Left forelimb (tissue), 1 donor: ENCODE data around the gene MGRN1.
A peak's percentile ranks its signal among the peaks of the same experiment; 100 is the strongest.

ENCODE experiments used
- DNase-seq: peaks from one replicate; pipeline ENCODE4 v3.0.0-alpha.2; 2018; ENCODE audit warnings: low spot score

MGRN1 gene

GRCh38 chr16:4604401-4604800, 20.2 kb upstream of the MGRN1 start:
- DNase-seq, result no peak

DNA sequence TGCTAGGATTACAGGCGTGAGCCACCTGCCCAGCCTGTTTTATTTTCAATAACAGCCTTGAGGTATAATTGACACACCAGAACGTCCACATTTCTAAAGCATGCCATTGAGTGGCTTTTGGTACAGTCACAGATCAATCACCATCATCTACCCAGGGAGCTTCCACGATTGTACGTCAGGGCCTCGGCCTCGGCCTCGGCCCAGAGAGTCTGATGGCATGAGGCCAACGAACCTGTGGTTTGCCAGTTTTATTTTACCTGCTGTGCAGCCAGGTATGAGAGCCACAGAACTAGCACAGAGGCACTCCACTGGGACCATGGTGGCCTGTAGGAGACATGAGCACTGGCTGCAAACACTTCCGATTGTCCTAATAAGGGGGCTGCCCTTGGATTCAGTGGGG, 18.3 kb upstream of the MGRN1 start:
- no peak for DNase-seq

GRCh38 chr16:4607841-4608703, 16.6 kb upstream of the MGRN1 start:
- DNase-seq, result no peak

GRCh38 chr16:4608704-4608980, 16.0 kb upstream of the MGRN1 start:
- no peak for DNase-seq

GRCh38 chr16:4609200-4610010, 15.2 kb upstream of the MGRN1 start:
- no peak for DNase-seq

- no peak for DNase-seq
Measured at GRCh38 chr16:4610011-4611005, 14.3 kb upstream of the MGRN1 start.

DNA sequence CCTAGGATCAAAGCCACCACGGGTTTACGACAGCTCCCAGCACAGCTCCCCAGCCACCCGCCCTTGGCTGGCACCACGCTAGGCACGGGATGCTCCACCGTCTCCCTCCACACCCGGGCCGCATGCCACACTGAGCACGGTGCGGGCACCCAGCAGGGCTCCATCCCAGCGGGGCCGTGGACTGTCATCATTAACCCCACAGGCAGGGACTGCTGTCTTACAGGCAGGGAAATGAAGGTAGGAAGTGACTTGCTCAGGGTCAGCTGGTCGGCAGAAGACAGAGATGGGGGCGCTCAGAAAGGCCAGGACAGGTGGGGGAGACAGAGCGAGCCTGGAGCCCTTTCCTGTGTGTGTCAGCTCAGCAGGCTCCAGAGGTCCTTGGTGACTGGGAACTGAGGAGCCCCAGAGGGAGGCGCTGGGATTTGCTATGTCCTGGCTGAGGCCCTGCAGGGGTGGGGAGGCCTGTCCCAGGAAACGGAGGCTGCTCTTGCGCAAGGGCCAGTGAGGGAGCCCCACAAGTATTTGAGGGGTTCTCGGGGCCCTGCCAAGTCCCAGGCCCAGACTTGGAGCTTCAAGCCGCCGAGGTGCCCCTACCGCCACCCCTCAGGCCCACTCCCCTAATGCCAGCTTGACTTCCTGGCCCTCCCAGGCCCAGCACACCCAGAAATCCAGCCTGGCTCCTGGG, 13.1 kb upstream of the MGRN1 start:
- DNase-seq, result no peak

DNA sequence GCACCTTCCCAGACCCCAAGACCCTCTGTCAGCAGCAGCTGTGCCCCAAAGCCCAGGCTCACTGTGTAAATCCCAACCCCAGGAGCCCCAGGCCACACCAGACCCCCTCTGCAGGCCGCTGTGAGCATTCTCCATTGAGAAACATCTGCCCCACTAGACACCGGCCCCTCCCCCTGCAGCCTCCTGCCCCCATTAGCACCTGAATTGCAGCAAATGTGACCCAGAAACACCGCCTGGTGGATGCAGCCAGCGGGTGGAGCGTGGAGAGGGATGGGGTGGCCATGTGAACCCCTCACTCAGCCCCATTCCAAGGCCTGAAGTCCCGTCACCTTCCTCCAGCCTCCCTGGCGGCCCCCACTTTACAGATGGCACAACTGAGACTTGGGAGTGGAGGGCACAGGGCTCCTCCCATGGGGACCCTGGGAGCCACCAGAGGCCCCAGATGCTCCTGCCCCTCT, 12.1 kb upstream of the MGRN1 start:
- DNase-seq, result no peak

GRCh38 chr16:4612977-4613635, 11.5 kb upstream of the MGRN1 start:
- DNase-seq, result no peak

DNA sequence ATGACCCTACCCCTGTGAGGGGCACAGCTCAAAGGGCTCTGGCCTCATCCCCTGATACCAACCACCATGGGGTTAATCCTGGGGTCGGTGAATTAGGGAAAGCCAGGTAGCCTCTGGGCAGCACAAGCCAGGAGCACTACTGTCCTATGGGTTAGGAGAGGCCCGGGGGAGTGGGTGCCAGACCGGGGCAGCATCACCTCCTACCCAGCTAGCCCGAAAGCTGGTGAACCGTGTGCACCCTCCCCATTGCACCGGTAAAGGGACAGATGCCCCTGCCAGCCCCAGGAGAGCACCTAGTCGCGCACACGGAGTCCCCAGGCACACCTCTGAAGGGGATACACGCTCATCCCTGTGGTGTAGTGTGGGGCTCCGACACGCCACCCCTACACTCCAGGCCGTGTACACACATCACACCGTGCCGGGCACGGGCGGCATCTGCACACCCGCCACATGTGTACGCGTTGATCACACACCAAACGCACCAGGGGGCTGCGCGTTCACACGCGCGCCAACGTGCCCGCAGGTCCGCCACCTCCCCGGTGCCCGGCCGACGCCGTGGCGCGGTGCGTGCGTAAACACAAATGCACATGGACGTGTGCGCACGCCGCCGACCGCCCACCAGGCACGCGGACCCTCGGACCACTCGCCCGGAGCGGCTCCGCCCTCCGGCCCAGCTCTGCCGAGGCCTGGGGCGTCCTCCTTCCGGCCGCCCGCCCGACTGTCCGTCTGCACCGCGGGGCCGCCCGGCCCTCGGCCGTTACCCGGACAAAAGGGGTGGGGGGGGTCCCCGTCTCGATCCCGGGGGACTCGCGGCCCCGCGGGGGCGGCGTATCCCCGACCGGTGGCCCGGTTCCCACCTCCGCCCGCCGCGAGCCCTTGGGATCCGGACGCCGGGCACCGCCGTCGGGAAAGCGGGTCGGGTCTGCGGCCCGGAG, 10.7 kb upstream of the MGRN1 start:
- DNase-seq, result no peak

DNA sequence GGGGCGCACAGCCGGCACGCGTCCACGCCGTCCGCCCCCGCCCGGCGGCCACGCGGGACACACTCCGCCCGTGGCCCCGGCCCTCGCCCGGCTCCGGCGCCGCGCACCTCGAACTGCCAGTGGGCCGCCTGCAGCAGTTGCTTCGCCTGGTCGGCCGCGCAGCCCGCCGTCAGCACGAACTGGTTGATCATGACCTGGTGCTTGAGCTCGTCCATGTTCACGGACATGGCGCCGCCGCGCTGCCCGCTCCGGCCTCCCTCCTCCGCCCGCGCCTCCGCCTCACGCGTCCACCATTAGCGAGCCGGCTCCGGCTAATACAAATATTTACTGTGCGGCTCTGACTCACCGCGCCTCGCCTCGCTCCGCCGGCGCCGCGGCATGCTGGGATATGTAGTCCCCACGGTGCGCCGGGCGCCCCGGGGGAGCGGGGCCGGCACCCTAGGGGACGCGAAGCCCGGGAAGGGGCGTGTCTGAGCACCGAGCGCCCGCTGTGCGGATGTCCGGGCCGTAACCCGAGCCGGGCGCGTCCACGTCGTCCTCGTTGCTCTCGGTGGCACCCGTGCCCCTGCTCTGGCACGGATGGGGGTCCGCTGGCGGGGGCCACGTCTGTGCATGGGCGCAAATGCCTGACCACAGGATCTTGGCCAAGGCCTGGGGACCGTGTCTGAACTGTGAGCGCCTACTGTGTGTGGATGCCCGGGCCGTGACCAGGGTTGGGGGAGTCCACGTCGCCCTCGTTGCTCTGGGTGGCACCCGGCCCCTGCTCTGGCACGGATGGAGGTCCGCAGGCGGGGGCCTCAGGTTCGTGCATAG, 9.8 kb upstream of the MGRN1 start, which contains the start of gene UBALD1:
UBALD1 (minus strand) TSS at position 318 of the 813 bp plus-strand sequence; CDS start at position 227, 91 bp downstream.
- peak; percentile 85 for DNase-seq

DNA sequence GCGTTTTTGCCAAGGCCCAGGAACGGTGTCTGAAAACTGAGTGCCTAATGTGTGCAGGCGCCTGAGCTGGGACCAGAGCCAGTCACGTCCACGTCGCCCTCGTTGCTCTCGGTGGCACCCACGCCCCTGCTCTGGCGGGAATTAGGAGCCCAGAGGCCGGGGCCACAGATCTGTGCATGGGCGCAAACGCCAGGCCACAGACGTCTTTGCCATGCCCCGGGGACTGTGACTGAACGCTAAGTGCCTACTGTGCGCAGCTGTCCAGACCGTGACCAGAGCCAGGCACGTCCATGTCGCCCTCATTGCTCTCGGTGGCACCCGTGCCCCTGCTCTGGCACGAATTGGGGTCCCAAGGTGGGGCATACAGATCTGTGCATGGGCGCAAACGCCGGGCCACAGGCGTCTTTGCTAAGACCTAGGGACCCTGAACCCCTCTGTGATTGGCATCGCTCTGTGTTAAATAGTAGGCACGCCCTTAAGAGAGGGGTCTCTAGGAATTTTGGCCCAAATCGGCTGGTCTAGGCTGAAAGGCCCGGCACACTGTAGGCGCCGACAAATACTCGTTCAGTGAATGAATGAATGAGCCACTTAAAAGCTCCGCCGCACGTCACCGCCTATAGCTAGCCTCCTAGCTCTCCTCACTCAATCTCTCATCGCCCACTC, 9.1 kb upstream of the MGRN1 start:
- no peak for DNase-seq

DNA sequence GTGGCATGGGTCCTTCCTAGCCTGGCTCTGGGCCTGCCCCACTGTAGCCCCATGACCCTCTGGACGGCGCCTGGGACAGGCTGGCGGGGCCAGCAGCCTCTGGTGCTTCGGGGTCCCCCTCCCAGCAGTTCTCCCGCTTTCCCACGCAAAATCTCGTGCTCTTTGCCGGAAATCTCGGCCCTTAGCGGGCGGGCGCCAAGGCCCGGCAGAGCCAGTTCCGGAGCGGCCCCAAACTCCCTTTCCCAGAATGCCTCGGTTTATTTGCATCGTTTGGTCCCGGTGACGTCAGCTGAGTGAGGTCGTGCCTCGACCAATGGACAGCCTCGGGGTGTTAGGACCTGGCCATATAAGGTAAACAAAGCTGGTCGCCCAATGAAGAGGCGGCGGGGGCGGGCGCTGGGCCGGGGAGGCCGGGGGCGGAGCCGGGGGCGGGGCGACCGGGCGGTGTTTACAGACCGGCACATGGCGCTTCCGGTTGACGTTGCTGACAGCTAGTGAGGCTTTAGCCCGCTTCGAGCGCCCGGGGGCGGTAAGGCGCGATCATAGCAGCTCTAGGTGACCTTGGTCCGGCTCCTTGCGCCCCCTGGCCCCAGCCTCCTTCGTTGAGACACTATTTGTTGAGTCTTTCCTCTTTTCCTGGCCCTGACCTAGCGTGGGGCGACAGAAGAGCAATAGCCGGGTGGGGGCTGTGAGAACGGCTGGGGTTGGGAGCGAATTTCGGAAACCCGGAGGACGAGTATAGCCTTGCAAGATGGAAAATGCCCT, 8.4 kb upstream of the MGRN1 start:
- peak; percentile 100 for DNase-seq

DNA sequence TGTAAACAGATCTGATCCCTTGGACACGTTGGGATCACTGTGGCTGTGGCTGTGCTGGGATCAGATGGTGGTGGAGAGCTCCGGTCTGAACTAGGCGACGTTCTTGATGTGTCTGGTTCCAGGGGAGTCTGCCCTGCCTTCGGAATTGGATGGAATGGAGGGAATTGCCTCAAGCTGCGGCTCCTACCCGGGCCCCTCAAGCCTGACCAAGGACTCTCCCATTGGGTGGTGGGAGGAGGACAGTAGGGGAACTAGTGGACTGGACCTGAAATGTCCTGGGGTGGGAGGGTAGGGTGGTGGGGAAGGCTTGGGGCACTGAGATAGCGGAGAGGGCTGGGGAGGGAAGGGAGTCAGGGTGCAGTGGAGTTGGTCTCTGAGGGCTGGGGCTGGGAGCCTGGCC, 6.7 kb upstream of the MGRN1 start:
- DNase-seq, result no peak

DNA sequence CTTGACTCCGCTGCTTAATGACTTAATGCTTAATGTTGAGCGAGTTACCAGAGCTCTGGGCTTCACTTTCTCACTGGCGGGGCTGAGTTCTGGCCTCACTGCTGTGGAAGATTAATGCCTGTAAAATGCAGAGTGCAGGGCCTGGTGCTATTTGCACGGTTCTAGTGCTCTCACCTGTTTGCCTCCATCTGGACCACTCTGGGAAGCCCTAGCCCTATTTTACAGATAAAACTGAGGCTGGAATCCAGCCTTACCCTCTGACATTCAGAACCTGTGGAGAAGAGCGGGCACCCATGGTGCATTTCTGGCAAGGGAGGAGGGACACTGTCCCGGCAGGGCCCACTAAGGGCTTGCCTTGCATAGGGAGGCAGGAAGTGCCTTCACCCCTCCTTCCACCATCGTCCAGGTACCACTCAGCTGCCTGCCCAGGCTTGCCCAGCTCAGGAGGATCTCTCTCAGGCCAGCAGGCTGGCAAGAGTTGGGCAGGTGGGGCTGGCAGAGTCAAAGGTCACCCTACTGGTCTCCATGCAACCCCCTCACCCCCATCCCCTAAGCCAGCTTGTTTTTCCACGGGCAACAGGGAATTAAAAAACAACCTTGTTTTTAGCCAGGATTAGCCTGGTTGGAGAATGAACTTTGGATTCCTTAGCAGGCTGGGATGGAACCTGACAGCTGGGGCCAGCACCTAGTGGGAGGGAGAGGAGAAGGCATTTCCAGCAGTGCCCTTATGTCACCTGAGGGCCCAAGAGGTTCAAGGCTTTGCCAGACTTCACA, 5.8 kb upstream of the MGRN1 start:
- no peak for DNase-seq

DNA sequence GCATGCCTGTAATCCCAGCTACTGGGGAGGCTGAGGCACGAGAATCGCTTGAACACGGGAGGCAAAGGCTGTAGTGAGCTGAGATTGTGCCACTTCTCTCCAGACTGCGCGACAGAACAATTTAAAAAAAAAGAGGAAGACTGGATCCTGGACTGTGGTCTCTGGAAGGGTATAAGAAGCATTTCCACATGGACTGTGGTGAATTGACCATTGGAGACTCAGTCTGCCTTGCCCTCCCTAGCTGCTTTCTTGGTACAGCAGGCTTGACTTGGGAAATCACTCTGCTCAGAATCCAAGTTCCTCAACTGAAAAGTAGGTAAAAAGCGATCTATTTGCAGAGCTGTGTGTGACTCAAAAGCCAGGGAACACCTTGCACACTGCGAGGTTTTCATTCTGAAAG, 1.0 kb upstream of the MGRN1 start:
- DNase-seq, result no peak
